PFSK-1 (cell line): ENCODE measurements around the gene LRTM1.

Source experiments
- FOXP2 ChIP-seq: optimal IDR thresholded peaks from 2 replicates; pipeline ENCODE3; 2011; ENCODE audit warnings: borderline replicate concordance, control low read depth, inconsistent platforms; ENCODE audit not compliant: insufficient read depth; ENCODE audit errors: extremely low read length, extremely low read depth
- POLR2AphosphoS5 ChIP-seq: IDR thresholded peaks from 2 replicates; pipeline ENCODE4 v1.6.1; 2012; ENCODE audit warnings: low read depth, mild to moderate bottlenecking, control low read depth, low read length, moderate library complexity
- REST ChIP-seq, 2 experiments: IDR thresholded peaks; 2 replicates each; pipeline versions ENCODE4 v1.6.1 to v1.8.0; 2011 to 2012; ENCODE audit warnings: low read depth in 2 of 2, low read length in 2 of 2, control low read depth in 1 of 2, inconsistent platforms in 1 of 2, mild to moderate bottlenecking in 1 of 2, moderate library complexity in 1 of 2; ENCODE audit not compliant: insufficient read depth in 1 of 2
- SIN3A ChIP-seq: IDR thresholded peaks from 2 replicates; pipeline ENCODE4 v1.6.1; 2012; ENCODE audit warnings: mild to moderate bottlenecking, low read length, moderate library complexity, borderline replicate concordance; ENCODE audit not compliant: insufficient read depth
- TAF1 ChIP-seq: IDR thresholded peaks from 2 replicates; pipeline ENCODE4 v1.6.1; 2012; ENCODE audit warnings: low read length, control low read depth, borderline replicate concordance; ENCODE audit not compliant: insufficient read depth

GRCh38 chr3:54876694-54877093 is 51.2 kb downstream of the LRTM1 start:
- TF ChIP-seq TAF1 = no peak
- TF ChIP-seq REST (IDR thresholded peaks at IDR 0.05; ENCODE audit: insufficient read depth in 1 of 2, low read depth in 2 of 2, low read length in 2 of 2) = no peak
- no peak for TF ChIP-seq POLR2AphosphoS5
- TF ChIP-seq SIN3A = no peak
- no peak for TF ChIP-seq FOXP2
